Measurements from ENCODE around the gene ZFHX3.

GRCh38 chr16:72786606-72787005, 261.3 kb downstream of the ZFHX3 start:
- TF ChIP-seq KDM5A (IDR thresholded peaks at IDR 0.05; ENCODE audit: low read length), result no peak
- TF ChIP-seq, protein P1, sequence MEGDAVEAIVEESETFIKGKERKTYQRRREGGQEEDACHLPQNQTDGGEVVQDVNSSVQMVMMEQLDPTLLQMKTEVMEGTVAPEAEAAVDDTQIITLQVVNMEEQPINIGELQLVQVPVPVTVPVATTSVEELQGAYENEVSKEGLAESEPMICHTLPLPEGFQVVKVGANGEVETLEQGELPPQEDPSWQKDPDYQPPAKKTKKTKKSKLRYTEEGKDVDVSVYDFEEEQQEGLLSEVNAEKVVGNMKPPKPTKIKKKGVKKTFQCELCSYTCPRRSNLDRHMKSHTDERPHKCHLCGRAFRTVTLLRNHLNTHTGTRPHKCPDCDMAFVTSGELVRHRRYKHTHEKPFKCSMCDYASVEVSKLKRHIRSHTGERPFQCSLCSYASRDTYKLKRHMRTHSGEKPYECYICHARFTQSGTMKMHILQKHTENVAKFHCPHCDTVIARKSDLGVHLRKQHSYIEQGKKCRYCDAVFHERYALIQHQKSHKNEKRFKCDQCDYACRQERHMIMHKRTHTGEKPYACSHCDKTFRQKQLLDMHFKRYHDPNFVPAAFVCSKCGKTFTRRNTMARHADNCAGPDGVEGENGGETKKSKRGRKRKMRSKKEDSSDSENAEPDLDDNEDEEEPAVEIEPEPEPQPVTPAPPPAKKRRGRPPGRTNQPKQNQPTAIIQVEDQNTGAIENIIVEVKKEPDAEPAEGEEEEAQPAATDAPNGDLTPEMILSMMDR (IDR thresholded peaks at IDR 0.05; ENCODE audit: control extremely low read depth in 1 of 3, insufficient read depth in 1 of 3, low read depth in 1 of 3, low read length in 3 of 3), result no peak
